Iris pigment epithelial cell (primary cell): ENCODE results near the gene RGS3.
A peak's percentile ranks its signal among the peaks of the same experiment; 100 is the strongest.

Source experiments
- DNase-seq: peaks from one replicate; pipeline ENCODE4 v3.0.0-alpha.2; 2011; ENCODE audit warnings: low read depth

Gene RGS3

DNA sequence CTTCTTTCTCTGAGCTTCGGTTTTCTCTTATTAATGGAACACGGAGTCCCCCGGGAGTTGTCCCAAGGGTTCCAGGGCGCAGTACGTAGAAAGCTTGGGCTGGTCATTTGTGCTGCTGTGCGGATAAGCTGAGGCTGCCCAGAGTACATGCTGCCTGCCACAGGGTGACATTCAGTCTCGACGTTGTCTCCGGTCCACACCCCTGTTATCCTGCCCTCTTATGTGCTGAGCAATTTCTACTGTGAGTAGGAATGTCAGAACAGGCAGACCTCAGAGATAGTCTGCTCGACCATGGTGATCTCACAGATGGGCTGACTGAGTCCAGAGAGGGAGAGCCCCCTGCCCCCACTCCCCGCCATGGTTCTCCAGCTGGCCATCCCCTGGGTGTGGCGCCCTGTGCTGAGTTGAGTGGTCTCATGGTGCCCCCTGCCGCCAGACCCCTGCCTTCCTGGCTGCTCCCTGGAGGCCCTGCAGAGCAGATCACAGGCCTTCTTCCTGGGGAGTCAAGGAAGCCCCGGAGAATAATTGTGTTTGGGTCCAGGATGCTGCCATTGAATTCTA, 124.0 kb downstream of the RGS3 start:
- peak; percentile 45 for DNase-seq

DNA sequence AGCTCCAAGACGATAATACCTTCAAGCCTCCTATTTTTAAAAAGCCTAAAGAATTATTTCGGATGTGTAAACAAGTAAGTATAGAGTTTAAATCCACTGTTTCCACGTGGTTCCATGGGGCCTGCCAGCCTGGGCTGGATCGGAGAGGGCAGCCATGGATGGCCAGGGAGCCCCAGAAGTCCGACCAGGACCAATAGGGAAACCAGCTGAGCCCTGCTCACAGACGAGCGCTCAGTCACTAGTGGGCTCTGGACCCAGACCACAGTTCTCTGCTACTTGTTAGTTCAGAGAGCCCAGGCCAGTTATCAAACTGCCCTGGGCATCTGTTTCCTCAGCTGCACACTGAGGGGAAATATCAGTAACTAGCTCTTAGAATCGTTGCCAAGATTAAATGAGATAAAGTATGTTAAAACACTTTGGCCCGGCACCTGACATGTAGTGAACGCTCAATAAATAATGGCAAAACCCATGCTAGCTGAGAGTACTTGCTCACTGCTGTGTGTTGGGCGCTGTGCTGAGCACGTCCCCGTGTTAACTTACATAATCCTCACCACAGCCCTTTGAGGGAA, 124.8 kb downstream of the RGS3 start:
- no peak for DNase-seq

DNA sequence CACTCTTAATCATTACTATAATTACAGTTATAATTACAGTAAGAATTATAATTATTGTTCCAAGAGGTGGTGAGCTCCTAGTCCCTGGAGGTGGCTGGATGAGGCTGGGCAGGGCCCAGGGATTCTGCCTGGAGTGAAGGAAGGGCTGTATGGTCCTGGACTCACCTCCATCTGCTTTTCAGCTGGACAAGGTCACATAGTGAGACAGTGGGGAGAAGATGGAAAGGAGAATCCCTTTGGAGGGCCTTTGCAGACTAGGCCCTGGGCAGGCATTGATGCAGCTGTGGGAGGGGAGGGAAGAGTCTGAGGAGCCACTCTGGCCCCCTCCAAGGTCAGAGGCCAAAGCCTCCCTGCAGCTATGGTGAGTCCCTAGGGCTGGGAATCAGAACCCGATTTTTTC, 125.4 kb downstream of the RGS3 start:
- DNase-seq: no peak

DNA sequence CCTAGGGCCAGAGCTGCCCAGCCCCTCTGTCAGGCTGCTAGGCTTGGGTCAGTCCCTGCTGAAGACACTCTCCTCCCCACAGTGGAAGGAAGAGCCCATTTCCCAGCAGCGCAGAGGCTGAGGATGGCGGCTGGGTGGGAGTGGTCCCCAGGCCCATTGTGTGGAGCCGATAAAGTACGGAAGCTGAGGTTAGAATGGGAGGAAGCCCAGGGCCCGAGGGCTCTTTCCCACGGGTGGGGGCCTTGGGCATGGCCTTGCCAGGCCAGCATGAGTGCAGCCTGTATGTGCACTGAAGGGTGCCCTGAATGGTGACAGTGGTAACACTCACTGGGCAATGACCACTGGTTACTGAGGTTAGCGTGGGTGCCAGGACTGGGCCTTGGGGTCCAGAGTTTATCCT, 125.9 kb downstream of the RGS3 start:
- DNase-seq: no peak

DNA sequence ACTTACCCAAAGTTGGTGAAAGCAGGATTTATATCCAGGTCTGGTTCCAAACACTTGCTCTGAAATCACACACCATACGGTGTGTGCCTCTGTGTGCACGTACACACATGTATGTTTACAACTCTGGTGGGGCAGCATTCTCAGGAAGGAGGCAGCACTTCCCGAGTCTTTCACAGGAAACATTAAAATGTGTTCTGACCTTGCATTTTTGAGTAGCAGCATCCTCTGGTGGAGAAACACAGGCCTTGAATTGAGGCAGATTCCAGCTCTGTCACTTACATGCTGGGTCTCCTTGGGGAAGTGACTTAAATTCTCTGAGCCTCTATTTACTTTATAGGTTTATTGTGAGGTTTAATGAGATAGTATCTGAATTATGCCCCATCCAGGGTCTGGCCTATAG, 126.4 kb downstream of the RGS3 start:
- peak; percentile 52 for DNase-seq

DNA sequence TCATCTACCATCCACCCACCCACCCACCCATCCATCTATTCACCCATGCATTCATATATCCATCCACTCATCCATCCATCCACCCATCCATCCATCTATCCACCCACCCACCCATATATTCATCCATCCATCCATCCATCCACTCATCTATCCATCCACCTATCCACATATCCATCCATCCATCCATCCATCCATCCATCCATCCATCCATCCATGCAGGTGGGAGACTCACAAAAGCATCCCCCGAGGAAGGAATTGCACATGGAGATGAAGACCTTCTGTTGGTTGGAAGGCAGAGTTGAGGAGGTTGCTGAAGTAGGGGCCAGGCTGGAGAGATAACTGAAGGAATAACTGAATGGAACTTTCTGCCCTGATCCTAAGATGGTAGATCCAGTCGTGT, 126.9 kb downstream of the RGS3 start:
- no peak for DNase-seq

DNA sequence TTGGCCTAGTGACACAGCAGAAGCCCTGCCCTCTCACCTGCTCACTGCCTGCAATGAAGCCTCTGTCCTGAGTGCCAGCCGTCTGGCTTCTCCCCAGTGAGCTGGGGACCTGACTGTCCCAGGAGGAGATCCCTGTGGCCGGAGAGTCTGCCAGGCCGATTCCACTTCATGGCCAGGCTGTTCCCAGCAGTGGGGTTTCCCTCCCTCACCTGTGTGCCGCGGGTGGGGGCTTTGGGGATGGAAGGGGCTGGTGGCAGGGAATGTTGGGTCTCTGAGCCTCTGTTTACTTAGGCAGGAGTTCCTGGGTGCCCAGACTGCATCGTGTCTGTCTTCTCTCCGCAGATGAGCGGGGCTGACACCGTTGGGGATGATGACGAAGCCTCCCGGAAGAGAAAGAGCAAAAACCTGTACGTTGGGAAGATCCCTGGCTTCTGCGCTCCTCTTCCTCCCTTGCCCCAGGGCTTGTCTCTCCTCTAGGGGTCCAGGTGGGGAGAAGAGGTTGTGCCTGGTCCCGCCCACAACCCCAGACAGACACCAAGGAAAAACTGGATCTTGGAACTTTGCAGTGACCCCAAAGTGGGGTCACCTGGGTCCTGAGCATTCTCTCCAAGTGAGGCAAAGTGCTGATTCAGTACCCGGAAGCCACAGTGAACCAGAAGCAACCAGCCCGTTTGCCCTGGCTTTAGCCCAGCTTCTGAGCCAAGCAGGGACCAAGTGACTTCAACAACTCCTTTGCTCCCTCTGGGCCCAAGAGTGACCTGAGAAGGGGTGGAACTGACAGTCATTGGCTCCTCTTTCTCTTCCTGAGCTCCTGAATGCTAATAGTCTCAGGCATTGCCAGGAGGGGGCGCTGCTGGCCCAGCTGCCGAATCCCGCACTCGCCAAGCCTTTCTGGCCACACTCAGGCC, 127.7 kb downstream of the RGS3 start:
- peak; percentile 60 for DNase-seq

DNA sequence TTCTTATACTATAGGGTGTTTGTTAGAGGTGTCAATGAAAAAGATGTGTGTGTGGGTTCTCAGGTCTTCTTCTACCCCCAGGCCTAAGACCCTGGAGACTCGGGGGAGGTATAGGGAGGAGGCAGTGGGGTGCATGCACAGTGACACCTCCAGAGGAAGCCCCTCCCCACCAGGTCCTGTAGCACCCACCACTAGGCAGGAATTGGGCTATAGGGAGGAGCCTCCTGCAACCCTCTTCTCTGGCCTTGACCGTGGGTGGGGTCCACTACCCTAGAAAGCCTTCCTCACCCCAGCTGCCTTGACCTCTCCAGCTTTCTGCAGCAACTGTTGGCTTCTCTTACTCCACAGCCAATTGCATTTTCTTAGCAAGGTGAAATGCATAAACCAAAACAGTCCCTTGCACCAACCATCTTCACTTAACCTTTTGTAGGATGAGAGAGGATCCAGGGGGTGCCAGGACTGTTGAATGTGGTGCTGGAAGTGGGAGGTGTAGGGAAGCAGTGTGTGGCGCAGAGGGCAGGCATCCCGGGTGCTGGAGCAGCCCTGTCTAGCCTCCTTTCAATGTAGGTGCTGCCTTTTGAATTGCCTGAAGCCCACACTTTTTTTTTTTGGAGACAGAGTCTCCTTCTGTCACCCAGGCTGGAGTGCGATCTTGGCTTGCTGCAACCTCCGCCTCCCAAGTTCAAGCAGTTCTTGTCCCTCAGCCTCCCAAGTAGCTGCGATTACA, 128.5 kb downstream of the RGS3 start:
- no peak for DNase-seq

DNA sequence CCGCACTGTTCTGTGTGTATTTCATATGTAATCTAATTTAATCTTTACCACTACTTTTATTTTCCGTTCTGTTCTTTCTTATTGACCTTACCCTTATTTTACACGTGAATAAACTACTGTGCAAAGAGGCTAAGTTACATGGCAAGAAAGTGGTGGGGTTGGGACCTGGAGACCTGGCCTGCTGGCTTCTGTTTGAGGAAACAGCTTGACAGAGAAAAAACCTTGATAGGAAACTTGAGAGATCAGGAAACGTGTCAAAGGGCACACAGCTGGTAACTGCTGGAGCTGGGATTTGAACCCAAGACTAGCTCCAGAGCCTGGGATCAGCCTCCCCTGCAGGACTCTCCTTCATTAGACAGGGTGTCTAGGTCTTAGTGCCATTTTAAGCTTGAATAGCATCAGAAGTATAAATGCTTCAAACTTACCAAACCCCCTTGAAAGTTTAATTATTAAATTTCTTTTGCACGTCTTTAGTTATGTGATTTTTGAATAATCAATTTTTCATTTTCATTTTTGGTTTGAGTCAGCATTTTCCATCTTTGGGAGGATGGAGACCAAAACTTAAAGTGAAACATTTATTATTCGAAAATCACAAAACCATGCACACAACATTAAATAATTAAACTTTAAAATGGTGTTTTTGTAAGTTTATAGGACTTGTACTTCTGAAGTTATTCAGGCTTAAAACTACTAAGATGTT, 129.5 kb downstream of the RGS3 start:
- no peak for DNase-seq

DNA sequence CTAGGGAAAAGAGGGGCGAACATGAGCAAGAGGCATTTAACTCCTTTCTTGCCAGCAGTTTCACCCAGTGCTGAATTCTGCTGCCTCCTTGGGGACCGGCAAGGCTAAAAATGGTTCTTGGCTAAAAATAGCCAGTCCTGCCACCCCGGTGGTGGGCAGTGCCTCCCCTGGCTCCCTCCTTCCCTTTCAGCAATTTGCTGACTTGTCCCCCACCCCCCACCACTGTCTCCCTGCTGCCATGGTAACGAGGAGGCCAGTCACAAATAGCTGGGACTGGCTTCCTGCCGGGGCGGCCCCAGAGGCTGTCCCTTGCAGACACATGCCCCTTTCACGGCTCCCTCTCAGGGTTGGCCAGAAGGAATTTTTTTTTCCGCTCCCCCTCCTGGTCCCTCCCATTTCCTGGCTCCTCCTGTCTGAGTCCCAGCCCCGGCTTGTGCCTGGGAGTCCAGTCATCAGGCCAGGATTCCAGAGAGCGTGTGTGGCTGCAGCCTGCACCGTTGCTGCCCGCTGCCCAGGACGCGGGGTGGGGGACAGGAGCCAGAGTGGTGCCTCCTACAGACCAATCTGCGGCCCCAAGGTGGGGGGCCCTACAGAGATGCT, 130.3 kb downstream of the RGS3 start:
- DNase-seq: peak; percentile 97

DNA sequence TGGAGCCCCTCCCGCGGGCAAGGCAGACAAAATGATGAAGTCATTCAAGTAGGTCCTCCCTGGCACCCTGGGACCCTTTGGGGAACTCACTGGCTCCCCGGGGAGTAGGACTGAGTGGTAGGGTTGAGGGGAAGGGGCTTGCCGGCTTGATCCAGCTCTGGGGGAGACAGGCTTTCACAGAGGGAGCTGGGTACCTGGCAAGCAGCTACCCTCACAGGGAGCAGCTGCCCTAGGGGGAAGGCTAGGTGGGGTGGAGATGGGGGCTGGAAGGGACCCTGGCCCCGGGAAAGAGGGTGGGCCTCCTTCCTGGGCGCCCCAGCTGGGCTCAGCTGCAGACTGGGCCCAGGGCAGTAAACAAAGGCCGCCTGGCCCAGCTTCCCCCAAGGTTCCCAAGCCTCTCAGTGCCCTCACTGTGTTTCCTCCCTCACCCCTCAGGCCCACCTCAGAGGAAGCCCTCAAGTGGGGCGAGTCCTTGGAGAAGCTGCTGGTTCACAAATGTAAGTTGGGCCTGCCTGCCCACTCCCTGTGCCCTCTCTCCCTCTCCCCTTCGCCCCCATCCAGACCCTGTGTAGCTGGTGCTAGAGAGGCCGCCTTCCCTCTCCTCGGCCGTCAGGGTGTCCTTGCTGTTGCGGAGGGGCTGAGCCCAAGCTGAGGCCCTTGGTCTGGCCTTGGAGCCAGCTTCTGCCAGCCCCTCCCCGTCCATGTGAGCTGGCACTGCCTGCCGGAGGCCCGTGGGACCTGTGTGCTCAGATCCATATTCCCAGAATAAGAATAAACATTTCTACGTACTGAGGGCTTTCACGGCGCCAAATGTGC, 131.2 kb downstream of the RGS3 start:
- no peak for DNase-seq

DNA sequence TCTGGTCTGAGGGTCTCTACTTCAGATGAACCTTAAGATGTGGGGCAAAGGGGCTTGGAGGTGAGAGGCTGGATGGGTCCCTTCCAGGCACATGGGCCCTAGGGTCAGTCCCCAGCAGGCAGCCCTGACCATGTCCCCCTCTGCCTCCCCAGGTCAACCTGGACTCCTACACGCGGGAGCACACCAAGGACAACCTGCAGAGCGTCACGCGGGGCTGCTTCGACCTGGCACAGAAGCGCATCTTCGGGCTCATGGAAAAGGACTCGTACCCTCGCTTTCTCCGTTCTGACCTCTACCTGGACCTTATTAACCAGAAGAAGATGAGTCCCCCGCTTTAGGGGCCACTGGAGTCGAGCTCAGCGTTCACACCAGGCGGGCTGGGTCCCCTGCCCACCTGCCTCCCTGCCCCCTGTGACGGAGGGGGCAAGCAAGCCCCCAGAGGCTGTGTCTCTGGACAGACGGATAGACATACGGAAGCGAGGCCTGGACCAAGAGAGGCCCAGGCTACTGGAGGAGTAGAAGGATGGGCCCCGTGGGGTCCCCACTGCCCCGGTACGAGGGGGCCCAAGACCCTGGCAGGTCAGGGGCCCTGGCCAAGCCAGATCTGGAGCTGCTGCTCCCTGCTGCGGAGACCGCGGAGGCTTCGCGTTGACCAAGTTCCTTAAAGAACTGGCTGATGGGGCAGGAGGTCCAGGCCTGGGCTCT, 133.2 kb downstream of the RGS3 start:
- DNase-seq: no peak

DNA sequence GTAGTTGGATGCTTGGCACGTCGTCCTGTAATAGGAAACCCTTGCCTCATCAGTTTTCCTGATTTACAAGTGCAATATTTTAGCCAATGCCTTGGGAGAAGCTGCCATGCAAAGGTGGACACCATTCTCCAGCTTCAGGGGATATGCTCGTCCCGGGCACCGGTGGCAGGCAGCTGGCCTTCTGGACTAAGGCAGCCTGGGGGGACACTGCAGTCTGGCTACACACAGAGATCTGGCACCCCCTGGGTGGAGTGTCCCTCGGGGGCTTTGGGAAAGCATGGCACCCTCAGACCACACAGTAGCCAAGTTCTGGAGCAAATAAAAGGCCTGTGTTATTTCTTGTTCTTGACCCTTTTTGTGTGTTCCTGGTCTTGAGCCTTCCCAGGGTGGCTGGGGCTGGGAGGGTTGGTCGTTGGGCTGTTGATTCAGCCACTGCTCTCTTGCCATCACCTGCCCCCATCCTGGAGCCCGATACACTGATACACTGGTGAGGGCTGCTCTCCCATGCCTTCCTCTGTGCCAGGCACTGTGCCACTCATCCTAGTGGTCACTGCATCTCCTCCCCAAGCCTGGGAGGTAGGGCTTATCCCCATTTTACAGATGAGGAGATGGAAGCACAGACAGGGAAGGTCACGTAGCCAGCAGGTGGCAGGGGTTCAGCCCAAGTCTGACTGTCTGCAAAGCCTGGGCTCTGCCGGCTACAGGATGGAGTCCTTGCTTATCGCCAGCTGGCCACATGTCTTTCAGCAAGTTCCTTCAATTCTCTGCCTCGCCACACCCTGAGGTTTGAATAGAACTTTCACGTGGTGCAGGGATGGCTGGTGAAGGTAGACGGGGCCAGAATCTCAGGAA, 134.1 kb downstream of the RGS3 start:
- no peak for DNase-seq

DNA sequence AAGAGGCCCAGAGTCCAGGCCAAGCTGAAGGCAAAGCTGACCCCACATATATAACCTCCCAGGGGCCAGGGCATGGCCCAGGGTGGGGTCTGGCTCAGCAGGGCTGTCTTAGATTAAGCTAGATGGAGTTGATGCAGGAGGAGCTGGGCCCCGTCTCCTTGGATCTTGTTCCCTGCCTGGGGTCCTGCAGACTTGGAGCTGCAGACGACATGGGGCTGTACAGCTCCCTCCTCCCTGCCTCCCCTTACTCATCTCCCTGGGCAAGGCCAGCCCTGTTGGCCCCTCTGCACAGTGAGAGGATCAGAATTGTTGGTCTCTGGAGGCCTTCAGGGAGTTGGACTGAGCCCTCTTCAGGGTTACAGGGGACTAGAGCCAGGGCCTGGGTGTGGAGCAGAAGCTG, 134.9 kb downstream of the RGS3 start:
- DNase-seq: no peak

DNA sequence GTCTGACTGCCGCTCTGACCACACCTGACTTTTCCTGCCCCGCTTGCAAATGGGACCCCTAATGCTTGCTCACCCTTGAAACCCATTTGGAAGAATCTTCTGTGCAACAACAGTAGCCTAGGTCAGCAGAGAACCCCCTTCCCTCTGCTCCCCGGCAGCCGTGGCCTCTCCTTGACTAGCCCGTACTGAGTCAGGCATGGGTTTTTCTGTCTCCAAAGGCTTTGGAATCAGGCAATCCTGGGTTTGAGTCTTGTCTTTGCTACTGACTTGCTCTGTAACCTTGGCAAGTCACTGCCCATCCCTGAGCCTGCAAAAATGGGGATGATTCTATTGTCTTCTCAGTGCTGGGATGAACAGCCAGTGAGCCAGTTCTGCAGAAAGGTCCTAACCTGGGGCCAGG, 135.4 kb downstream of the RGS3 start:
- DNase-seq: no peak

DNA sequence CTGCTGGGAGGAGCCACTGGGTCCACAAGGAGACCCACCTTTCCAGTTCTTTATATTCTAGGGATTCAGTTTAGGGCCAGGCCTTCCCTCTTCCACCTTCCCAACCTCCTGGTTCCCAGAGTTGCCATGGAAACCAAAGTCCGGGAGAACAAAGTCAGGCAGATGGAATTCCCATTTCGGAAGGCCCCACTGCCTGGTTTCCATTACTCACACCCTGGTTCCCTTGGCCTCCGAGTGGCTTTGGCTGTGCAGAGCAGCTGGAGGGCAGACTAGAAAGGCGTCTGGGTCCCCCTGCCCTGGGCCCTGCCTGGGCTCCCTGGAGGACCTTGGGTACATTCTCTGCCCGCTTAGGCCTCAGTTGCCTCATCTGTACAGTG, 136.1 kb downstream of the RGS3 start:
- peak; percentile 41 for DNase-seq

DNA sequence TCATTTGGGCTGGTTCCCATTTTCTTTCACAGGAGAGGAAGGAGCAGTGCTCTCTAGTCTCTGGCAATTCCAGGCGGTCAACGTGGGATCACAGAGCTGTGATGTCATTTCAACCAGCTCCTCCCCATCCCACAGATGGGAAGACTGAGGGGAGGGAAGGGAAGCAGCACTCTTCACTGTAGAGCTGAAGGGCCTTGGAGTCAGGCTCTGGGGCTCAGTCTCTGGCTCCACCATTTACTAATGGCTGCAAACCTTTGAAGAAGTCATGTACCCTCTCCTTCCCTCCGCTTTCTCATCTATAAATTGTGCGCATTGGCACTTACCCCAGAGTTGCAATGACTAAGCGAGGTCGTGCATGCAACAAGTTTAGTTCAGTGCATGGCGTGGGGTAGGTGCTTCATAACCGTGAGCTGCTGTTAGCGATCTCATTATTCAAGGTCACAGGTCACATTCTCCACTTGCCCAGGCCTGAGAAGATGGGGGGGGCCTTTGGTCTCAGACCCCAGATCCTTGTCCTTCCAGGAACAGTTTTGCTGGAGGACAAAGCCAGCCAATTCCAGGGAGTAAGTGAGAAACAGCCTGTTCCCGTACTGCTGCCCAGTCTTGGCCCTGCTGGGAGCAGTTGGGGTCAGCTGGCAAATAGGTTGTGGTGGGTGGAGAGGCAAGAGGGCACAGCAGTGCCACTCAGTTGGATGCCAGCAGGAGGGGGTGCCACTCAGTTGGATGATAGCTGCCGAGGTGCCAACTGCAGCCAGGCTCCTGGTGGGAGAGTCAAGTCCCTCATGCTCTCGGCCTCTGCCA, 136.7 kb downstream of the RGS3 start:
- DNase-seq: peak; percentile 39

DNA sequence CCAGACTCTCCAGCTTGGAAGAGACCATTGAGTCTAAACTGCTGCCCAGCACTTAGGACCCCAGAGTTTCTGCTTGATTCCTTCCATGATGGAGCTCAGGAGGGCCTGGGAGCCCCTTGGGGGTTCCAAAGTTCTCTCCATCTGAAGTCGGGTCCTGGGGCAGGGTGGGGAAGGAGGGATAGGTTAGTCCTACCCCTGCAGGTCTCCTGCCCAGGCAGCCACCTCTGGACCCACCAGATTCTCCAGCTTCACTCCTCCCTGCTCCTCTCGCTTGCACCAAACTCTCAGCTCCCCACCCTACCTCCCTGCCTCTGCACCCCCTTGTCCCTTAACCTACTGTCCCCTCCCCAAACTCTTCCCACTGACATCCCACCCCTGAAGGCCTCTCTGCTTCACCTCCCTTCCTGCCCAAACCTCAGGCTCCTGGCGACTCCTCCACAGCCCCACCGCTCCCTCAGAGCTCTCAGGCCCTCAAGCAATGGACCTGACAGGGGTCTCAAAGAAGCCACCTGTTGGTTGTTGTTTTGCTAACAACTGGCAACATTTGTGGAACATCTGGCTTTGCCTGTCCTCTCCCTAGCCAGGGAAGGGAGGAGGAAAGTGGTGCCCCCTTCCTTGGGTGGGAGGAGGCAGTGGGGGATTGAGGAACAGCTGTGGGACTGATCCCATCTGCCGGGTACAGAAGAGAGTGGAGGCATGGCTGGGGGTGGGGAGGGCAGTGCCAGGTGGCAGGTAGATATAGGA, 137.5 kb downstream of the RGS3 start:
- DNase-seq: no peak
